NT2/D1 (cell line): ENCODE measurements around the gene FOXE1.
A peak's percentile ranks its signal among the peaks of the same experiment; 100 is the strongest.

ENCODE experiments used
- DNase-seq: peaks from one replicate; pipeline ENCODE4 v3.0.0-alpha.2; 2011; ENCODE audit warnings: low read depth, low spot score
- H3K27me3 ChIP-seq: 2 replicates; pipeline ENCODE4 v1.6.0; 2011; ENCODE audit warnings: mild to moderate bottlenecking; ENCODE audit not compliant: insufficient read length, insufficient read depth
- H3K36me3 ChIP-seq: 2 replicates; pipeline ENCODE4 v1.6.1; 2011; ENCODE audit warnings: mild to moderate bottlenecking, low read length, mixed read lengths; ENCODE audit not compliant: insufficient read depth, insufficient read length
- H3K4me1 ChIP-seq: 2 replicates; pipeline ENCODE4 v1.5.1; 2011; ENCODE audit not compliant: insufficient read depth, insufficient read length
- H3K4me3 ChIP-seq: 2 replicates; pipeline ENCODE4 v1.5.1; 2011; ENCODE audit warnings: low read depth; ENCODE audit not compliant: insufficient read length
- H3K9ac ChIP-seq: 2 replicates; pipeline ENCODE4 v1.6.0; 2011; ENCODE audit warnings: low read depth; ENCODE audit not compliant: insufficient read length
- H3K9me3 ChIP-seq: 2 replicates; pipeline ENCODE4 v1.5.1; 2011; ENCODE audit warnings: mild to moderate bottlenecking, low read length; ENCODE audit not compliant: insufficient read depth
- SUZ12 ChIP-seq: IDR thresholded peaks from 2 replicates; pipeline ENCODE4 v1.6.1; 2011; ENCODE audit not compliant: insufficient read length, insufficient read depth; ENCODE audit errors: extremely low read depth
- YY1 ChIP-seq: IDR thresholded peaks from 2 replicates; pipeline ENCODE4 v1.6.1; 2011; ENCODE audit not compliant: insufficient read length, insufficient read depth
- ZNF274 ChIP-seq: IDR thresholded peaks from 2 replicates; pipeline ENCODE4 v1.6.1; 2011; ENCODE audit warnings: mild to moderate bottlenecking, low read depth, low read length

Gene FOXE1

DNA sequence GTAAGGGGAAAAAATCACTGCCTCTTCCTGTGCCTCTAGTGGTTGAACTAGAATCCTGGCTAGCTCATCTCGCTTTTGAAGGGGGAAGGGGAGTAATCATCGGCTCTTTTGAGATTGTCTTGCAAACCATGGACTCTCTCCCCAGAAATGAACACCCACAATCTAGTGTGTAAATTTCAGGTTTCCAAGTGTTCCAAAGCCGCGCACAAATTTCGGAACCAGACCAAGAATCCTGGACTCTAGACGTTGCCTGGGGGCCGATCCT, 4.9 kb upstream of the FOXE1 start:
- no peak for TF ChIP-seq YY1
- TF ChIP-seq SUZ12: no peak
- TF ChIP-seq ZNF274: no peak
- Histone ChIP-seq H3K4me3 (peak overlapping the region; percentile 43), H3K27me3 (peaks cover 83% of the 10 kb centered on the region)

DNA sequence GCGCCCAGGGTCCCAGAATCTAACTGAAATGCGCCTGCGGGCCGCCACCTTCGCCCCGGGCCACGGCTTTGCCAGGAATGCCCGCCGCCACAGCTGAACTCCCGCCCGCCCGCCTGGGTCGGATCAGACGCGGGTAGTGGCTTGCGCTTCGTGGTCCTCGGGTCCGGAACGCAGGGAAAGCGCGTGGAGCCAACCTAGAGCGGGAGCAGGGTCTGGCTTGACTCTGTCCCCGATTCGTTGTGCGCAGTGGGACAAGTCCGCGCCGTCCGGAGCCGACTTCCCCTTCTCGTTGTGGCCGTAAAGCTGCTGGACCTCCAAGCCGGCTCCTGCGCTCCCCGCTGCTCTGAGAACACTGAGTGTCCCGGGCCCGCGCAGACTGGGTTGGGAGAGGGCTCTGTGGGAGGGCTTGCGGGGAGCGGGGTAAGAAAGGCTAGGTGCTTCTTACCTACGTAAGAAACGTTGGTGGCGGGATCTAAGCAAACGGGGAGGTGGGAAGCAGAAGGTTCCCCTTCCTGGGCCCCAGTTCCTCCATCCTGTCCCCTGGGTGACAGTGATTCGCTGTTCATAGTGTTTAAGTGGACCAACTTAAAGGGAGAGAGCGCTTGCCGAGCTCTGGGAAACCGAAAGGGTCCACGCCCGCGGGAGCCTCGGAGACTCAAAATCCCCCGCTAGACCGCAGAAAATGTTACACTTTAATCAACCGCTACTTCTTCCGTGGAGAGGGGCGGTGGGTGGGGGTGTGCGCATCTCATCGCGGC, 4.4 kb upstream of the FOXE1 start:
- no peaks in the 10 kb centered on the region for H3K9me3 ChIP-seq
- no peaks in the 10 kb centered on the region for H3K36me3 ChIP-seq
- no peak for TF ChIP-seq YY1
- TF ChIP-seq SUZ12: peak; percentile 99
- no peak for TF ChIP-seq ZNF274
- no peak for DNase-seq
- peak overlapping the region; percentile 43 for H3K4me3 ChIP-seq
- peaks cover 88% of the 10 kb centered on the region for H3K27me3 ChIP-seq
- peak overlapping the region; percentile 72 for H3K9ac ChIP-seq
- peaks cover 13% of the 10 kb centered on the region for H3K4me1 ChIP-seq

More for the DNA sequence above, 4.9 kb upstream of the FOXE1 start:
- no peak for DNase-seq
- Histone ChIP-seq H3K36me3 (no peaks in the 10 kb centered on the region), H3K9me3 (no peaks in the 10 kb centered on the region), H3K9ac (peak overlapping the region; percentile 72), H3K4me1 (peaks cover 13% of the 10 kb centered on the region)

DNA sequence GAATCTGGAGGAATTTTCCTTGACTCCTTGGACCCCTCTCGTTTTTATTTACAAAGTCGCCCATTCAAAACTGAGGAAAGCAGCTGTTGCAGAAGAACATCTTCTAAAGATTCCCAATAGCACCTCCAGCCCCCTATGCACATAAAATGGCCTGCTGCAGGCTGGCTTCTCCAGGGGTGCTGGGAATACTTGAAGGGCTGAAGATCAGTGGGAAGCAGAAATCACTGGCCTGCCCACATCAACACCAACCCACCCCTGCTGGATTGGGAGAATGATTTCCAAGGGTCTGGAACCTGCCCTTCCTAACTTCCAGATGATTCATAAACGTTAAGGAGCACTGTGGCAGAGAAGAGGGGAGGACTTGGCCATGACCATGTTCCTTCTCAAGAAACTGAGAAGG, 3.0 kb upstream of the FOXE1 start:
- H3K4me1 ChIP-seq: peaks cover 13% of the 10 kb centered on the region
- no peak for DNase-seq
- no peak overlapping the region for H3K4me3 ChIP-seq
- H3K9me3 ChIP-seq: no peaks in the 10 kb centered on the region
- H3K27me3 ChIP-seq: peaks cover 99% of the 10 kb centered on the region
- no peak for TF ChIP-seq YY1
- no peak for TF ChIP-seq SUZ12
- TF ChIP-seq ZNF274: no peak
- H3K9ac ChIP-seq: no peak overlapping the region
- no peaks in the 10 kb centered on the region for H3K36me3 ChIP-seq

DNA sequence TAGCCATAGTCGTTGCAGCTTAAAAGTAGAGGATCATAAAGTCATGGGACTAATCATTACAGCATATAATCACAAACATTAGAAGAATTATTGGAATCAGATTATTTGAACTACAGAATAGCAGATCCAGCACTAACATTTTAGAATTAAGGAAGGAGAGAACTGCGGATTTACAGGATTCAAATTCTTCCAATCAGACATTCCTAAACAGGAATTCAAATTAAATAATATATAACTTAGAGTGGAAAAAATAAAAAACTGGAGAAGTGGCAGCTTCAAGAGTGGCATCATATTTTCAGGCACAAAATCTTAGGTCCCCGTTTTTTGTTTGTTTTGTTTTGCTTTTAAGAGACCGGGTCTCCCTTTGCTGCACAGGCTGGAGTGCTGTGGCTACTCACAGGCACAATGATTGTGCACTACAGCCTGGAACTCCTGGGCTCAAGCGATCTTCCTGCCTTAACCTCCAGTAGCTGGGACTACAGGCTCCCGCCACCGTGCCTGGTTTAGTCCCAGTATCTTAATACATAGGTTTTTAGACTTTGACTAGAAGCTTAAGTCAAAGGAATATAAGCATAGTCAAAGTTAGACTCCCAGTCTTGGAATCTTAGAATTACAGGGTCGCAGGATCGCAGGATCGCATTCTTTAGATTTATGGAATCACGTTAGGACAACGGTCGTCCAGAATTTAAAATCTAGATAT, 2.1 kb upstream of the FOXE1 start:
- H3K27me3 ChIP-seq: peaks cover 99% of the 10 kb centered on the region
- no peak overlapping the region for H3K4me3 ChIP-seq
- DNase-seq: no peak
- H3K36me3 ChIP-seq: no peaks in the 10 kb centered on the region
- no peak overlapping the region for H3K9ac ChIP-seq
- no peak for TF ChIP-seq SUZ12
- no peak for TF ChIP-seq YY1
- H3K9me3 ChIP-seq: no peaks in the 10 kb centered on the region
- peaks cover 13% of the 10 kb centered on the region for H3K4me1 ChIP-seq

DNA sequence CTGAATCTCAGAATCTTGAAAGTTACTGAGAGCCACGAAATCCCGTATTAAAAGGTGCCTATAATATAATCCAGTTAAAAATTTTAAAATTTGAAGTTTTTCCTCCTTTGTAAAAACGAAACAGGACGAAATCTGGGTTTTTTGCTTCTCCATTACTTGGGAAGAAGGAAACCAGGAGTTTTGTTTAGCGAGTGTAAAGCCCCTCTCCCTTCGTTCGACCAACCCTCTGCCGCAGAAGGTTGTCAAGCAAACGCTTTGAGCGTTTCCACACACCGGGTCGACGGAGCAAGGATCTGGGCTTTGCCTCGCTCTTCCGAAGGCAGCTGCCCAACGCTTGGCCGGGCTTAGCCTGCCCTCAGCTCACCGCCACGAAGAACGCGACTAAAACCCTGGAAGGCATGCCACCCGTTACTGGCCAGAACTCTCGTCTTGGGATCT, 1.6 kb upstream of the FOXE1 start:
- H3K27me3 ChIP-seq: peaks cover 99% of the 10 kb centered on the region

DNA sequence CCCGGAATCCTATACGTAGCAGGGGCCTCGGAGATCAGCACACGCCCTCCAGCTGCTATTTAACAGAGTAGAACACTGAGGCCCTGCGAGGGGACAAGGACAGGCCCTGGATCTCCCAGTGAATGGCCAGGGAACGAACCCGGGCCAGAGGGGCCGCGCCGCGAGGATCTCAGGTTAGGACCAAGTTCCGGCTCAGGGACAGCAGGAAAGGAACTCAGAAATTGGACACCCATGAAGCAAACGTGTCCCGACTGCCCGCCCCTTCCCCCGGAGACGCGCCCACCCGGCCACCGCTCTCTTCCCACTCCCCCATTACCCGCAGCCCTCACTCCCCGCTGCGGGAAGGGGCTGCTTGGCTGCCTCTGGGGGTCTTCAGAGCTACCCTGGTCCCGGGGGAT, 1.0 kb upstream of the FOXE1 start:
- Histone ChIP-seq H3K4me1 (peaks cover 13% of the 10 kb centered on the region), H3K27me3 (peaks cover 99% of the 10 kb centered on the region), H3K4me3 (peak overlapping the region; percentile 41), H3K36me3 (no peaks in the 10 kb centered on the region), H3K9ac (peak overlapping the region; percentile 57), H3K9me3 (no peaks in the 10 kb centered on the region)
- TF ChIP-seq SUZ12 (no peak), YY1 (no peak), ZNF274 (no peak)
- no peak for DNase-seq

More for the DNA sequence above, 1.6 kb upstream of the FOXE1 start:
- Histone ChIP-seq H3K36me3 (no peaks in the 10 kb centered on the region), H3K9ac (no peak overlapping the region), H3K9me3 (no peaks in the 10 kb centered on the region), H3K4me3 (peak overlapping the region; percentile 29), H3K4me1 (peaks cover 13% of the 10 kb centered on the region)
- no peak for TF ChIP-seq ZNF274
- TF ChIP-seq YY1: no peak
- no peak for TF ChIP-seq SUZ12
- DNase-seq: no peak

DNA sequence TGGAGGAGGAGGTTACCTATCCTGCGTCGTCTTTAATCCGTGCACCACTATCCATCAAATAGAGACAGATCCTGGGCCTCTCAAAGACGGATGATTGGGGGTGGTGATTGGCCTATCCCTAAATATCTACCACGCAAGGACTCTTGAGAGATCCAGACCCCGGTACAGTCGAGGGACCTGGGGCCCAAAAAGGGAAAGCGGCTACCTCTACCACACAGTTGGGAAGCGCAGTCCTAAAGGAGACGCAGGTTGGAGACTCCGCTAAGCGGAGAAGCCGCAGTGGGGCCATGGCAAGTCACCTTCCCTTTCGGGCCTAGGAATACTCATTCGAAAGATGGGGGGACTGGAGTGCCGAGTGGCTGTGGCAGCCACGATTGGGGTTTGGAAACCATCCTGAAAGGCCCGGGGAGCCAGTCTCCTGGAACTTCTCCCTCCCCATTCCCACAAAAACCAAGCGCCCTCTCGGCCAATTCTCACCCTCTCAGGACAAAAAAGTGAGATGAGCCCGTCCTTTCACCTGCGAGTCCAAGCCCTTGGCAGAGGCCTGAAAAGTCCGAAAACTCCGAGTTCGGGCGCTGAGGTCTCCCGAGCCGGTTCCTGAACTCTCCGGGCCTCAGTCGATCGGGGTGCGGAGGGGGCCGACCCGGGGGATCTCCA, 499 bp upstream of the FOXE1 start:
- peak; percentile 10 for TF ChIP-seq SUZ12
- no peak for TF ChIP-seq YY1

More for the DNA sequence above, 499 bp upstream of the FOXE1 start:
- no peak for DNase-seq
- H3K9me3 ChIP-seq: no peaks in the 10 kb centered on the region
- peaks cover 12% of the 10 kb centered on the region for H3K4me1 ChIP-seq
- H3K36me3 ChIP-seq: no peaks in the 10 kb centered on the region
- H3K27me3 ChIP-seq: peaks cover 99% of the 10 kb centered on the region
- H3K4me3 ChIP-seq: peak overlapping the region; percentile 41
- H3K9ac ChIP-seq: peak overlapping the region; percentile 57
